GM12873 (cell line): ENCODE data around the gene CTNND2.

Source experiments
- TF ChIP-seq, protein P1 (sequence below): IDR thresholded peaks from 2 replicates; pipeline ENCODE4 v1.5.1; 2012; ENCODE audit warnings: low read depth, mild to moderate bottlenecking, moderate library complexity, low read length, control low read depth; ENCODE audit not compliant: insufficient read depth; ENCODE audit errors: missing control alignments

The CTNND2 gene

DNA sequence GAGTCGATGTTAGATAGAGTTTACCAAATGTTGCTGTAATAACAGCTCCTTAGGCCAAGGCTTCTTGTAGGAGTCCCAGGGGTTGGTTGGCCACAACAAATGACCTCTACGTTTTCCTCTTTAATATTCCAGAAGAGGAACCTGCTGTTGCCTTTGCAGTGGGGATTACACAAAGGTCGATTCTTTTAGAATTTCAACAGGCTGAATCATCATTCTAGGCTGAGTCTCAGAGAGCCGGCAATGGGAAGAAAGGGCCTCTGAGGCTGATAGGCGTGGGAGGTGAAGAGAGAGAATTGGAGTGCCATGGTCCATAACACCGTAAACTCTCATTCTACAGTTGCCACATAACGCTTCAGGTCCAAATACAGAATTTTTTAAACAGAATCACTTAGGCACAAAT lies 737.3 kb downstream of the CTNND2 start:
- TF ChIP-seq, protein P1, sequence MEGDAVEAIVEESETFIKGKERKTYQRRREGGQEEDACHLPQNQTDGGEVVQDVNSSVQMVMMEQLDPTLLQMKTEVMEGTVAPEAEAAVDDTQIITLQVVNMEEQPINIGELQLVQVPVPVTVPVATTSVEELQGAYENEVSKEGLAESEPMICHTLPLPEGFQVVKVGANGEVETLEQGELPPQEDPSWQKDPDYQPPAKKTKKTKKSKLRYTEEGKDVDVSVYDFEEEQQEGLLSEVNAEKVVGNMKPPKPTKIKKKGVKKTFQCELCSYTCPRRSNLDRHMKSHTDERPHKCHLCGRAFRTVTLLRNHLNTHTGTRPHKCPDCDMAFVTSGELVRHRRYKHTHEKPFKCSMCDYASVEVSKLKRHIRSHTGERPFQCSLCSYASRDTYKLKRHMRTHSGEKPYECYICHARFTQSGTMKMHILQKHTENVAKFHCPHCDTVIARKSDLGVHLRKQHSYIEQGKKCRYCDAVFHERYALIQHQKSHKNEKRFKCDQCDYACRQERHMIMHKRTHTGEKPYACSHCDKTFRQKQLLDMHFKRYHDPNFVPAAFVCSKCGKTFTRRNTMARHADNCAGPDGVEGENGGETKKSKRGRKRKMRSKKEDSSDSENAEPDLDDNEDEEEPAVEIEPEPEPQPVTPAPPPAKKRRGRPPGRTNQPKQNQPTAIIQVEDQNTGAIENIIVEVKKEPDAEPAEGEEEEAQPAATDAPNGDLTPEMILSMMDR, result no peak

DNA sequence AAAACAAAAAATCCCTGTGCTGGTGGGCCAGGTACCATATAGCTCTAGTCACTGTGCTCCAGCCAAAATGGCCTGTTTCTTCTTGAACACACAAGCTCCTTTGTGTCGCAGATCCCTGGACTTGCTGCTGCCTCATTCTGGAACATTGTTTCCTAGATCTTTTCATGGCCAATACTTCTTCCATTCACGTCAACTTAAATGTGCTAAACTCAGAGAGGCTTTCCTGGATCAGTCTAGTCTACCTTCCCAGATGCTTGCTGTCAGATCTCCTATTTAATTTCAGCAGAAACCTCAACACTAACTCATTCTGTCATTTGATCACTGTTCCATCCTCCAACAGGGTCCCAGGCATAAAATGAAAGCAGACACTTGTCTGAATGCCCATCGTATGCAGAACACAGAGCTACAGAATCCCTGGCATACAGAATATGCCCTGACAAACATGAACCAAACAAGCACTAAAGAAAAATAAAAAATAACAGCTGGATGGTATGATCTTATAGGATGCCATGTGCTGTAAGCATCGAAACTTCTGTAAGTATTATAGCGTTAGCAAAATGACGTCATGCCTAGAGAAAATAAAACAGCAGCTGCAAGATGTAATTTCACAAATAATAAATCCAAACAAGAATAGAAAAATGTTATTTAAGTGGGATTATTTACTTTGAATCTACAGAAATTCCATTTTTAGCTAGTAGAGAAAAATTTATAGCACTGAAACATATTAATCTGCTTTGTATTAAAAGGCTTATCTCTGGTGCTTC lies 739.5 kb downstream of the CTNND2 start:
- TF ChIP-seq, protein P1, result no peak

DNA sequence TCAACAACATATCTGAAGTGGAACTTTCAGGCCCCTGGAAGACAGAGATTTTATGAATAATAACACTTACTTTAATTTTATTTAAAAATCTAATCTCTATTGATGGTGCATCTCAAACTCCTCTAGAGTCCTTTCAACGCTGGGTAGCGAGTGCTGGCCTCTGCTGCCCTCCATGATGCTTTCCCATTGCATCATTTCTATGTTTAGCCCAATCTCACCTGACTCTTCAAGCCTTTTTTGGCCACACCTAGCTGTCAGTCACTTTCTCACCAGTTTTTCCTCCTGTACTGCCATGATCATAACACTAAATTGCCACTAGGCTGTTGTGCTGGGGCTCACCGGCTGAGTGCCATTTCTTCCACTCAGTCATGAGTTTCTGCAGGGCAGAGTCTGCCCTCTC lies 747.1 kb downstream of the CTNND2 start:
- TF ChIP-seq, protein P1, result no peak

DNA sequence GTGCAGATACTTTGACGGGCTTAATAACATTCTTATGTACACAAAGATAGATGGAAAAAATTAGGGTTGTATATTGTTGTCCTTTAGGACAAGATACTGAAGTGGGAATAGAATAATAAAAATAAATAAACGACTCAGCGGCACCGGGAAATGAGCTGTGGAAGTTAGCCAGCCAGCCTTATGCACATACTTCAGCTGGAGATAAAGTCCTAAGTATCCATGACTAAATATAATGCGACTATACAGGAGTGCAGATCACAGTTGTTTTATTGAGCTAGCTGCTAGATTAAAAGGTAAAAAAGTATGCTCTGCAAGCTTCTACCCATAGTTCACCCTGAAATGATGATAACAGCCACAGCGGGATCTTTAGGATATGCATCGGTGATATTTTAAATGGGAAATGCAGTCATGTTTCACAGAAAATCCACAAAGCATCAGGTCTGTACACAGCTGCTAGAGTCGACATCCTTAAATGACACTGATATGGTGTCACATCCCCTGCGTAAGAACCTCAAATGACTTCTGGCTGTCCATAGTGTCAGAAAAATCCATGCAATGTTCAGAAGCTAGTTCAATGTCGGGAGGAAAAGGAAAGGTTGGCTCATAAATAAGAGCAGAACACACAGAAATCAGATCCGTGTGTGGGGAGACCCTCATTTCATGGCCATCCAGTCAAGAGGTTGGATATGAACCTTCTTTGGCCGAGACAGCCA lies 750.4 kb downstream of the CTNND2 start:
- TF ChIP-seq, protein P1, result no peak

DNA sequence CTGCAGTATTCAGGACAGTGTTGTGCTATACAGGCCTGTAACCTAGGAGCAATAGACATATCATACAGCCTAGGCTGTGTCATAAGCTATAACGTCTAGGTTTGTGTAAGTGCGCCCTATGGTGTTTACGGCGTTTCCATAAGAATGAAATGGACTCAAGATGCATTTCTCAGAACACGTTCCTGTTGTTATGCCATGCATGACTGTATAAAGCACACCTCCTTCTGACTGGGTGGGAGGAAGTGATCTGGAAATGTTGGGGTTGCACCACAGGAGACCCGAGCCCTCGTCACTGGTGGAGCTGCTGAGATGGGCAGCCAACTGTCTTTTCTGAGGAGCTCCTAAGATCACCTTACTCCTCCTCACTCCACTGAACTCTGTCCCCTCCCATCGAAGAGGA lies 751.9 kb downstream of the CTNND2 start:
- TF ChIP-seq, protein P1, result no peak

DNA sequence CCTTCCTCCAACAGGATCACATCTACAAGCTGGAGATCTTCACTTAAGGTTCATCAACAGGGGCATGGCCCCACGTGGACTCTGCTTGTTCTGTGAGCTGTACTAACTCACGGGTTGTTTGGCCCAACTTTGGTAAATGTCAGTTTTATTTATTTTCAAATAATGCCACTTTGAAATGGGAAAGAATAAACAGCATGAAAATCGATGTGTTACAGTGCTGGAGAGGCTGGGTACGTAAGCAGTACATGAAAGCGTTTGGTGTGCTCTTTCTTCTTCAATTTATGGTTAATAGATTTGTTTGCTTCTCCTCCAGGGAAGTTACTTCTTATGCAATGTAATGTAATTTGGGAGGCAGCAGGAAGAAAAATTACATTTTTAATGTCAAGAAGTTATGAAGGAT lies 753.3 kb downstream of the CTNND2 start:
- TF ChIP-seq, protein P1, result no peak

DNA sequence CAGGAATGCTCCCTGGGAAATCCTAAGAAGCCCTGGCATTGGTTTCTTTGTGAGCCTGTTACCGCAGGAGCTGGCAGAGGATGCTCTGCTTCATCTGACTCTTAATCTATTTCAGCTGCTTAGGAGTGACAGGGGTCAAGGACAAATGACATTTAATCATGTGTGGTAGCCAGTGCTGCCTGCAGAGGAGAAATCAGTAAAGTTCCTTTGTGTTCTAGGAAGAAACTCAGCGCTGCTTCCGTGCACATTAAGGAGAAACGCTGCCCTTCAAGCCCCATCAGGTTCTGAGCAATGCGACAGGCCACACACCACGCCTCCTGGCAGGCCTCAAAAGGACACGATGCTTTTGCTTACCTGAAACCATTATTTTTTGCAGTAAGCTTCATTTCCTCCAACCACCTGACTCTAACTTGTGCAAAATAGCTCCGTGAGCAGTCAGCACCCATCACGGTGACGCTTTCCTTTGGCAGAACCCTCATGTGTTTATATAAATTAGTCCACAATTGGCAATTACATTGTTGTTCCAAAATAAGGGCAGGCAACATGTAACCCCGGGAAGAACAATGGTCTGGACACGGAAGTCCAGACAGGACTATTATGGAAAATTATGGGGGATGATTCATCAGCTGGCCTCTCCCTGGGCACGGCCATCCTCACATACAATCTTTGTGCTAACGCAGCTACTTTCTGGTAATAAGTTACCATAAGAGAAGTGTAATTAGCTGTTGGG lies 755.3 kb downstream of the CTNND2 start:
- TF ChIP-seq, protein P1, result no peak
